GM12801 (cell line): Measurements from ENCODE around the gene MCFD2.

Experiments
- TF ChIP-seq, protein P1 (sequence below): IDR thresholded peaks from one replicate; pipeline ENCODE4 v1.5.1; 2011; ENCODE audit warnings: control low read depth; ENCODE audit not compliant: insufficient read length; ENCODE audit errors: extremely low read depth

The MCFD2 gene

DNA sequence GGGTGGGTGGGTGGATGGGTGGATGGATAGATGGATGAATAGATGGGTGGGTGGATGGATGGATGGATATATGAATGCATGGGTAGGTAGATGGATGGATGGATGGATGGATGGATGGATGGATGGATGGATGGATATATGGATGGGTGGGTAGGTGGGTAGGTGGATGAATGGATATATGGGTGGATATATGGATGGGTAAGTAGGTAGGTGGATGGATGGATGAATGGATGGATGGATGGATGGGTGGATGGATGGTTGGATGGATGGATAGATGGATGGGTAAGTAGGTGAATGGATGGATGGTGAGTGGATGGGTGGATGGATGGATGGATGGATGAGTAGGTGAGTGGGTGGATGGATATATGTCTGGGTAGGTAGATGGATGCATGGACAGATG lies 36.1 kb downstream of the MCFD2 start:
- TF ChIP-seq, protein P1, sequence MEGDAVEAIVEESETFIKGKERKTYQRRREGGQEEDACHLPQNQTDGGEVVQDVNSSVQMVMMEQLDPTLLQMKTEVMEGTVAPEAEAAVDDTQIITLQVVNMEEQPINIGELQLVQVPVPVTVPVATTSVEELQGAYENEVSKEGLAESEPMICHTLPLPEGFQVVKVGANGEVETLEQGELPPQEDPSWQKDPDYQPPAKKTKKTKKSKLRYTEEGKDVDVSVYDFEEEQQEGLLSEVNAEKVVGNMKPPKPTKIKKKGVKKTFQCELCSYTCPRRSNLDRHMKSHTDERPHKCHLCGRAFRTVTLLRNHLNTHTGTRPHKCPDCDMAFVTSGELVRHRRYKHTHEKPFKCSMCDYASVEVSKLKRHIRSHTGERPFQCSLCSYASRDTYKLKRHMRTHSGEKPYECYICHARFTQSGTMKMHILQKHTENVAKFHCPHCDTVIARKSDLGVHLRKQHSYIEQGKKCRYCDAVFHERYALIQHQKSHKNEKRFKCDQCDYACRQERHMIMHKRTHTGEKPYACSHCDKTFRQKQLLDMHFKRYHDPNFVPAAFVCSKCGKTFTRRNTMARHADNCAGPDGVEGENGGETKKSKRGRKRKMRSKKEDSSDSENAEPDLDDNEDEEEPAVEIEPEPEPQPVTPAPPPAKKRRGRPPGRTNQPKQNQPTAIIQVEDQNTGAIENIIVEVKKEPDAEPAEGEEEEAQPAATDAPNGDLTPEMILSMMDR: no peak

DNA sequence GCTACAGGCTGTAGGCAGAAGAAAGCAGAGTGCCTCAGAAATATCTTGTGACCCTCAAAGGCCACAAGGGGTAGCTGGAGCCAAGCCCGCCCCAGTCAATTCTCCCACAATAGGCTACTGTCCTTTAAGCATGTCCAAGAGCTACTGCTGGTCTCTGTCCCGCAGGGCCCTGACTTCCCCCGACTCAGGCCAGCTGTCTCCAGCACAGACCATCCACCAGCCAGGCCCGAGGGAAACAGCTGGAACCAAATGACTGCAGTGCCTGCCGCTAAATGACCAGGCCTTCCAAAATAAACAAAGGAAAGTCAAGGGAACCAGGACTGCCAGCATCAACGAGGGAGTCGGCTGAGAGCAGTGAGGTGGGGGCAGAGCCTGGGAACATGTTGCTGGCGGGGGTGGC lies 36.7 kb downstream of the MCFD2 start:
- TF ChIP-seq, protein P1: no peak

DNA sequence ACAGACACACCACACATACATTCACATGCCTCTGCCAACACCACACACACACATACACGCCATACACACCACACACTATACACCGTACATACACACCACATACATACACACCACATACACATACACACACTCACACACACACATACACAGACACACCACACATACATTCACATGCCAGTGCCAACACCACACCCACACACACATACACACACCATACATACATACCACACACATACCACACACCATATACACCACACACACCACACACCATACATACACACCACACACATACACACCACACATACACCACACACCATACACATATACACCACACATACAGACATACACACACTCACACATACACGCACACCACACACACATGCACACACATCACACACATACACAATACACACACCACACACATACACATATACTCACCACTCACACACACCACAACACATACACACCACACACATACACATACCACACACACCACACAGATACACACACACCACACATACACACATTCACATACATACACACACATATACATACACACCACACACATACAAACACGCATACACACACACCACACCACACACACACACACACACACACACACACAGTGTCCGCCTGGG lies 37.2 kb downstream of the MCFD2 start:
- TF ChIP-seq, protein P1: no peak

DNA sequence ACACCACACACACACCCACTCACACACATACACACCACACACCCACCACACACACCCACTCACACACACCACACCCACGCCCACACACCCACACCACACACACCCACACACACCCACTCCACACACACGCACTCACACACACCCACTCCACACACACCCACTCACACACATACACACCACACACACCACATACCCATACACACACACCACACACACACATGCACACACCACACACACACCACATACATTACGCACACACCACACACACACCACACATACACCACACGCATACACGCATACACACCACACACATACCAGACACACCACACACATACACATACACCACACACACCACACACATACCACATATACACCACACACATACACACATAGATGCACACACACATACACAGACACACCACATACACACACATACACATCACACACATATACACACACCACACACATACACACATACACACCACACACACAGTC lies 37.9 kb downstream of the MCFD2 start:
- TF ChIP-seq, protein P1: no peak

DNA sequence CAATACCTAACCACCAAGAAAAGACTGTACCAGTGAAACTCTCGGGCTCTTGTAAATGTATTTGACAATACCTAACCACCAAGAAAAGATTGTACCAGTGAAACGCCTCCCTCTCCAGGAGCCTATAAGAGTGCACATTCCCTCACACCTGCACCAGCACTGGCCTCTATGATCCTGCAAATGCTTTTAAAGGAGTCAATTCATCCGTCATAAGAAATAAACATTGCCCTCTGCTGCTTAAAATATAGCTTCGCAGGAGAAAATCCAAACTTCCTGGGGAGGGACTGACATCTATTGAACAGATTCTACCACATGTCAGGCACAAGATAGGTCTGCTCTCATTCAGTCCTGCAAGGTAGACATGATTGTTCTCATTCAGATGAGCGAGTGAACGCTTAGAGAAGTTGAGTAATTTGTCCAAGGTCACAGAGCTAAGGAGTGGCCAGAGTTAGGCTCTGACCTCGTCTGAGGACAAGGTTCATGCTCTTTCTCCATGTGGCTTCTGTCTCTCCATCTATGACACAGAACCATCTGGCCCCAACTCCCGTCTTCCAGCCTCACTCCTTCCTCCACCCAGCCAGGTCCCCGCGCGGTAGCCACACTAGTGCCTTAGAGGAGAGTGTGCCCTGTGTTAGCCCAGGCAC lies 38.7 kb downstream of the MCFD2 start:
- TF ChIP-seq, protein P1: no peak

DNA sequence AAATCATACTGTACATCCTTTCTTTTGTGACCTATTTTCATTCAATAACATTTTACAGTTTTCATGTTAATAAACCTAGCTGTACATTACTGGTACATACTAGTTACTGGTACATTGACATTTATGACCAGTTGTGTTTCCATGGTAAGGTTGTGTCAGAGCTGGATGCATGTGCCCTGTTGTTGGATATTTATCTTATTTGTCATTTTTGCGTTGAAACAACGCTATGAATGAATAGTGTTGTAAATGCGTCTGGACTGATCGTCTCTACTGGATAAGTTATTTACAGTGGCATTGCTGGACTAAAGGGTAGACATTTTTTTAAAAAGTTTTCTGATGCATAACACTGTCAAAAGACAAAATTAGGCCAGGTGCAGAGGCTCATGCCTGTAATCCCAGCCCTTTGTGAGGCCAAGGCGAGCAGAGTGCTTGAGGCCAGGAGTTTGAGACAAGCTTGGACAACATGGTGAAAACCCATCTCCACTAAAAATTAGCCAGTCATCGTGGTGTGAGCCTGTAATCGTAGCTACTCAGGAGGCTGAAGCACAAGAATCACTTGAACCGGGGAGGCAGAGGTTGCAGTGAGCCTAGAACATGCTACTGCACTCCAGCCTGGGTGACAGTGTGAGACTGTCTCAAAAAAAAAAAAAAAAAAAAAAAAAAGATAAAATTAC lies 40.2 kb downstream of the MCFD2 start:
- TF ChIP-seq, protein P1: no peak

DNA sequence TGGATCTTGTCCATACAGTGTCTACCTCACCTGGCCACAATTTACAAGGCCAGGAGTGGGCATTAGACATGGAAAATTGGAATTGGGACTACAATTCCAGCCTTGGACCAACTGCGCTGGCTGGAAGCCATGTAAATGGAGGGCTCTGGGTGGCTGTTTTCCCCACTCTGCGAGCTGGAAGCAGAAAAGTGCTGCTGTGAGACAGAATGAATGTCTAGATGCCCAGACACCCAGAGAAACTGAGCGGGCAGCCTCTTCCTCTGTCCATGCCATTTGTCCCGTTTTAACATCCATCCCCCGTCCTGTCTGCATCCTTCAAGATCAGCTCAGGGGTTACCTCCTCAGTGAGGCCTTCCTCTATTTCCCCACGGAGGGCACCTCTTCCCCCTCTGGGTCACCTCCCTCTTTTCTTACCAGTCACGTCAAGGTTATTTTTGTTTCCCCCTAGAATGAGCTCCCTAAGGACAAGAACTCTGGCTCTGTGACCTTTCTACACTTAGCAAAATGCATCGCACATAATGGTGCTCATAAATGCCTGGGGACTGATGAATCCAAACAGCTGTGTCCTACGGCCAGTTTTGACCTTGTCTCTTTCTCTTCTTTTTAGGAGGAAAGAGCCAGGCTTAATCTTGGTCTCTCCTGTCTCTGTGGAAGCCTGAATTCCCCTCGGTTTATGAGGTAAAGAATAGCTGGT lies 41.2 kb downstream of the MCFD2 start:
- TF ChIP-seq, protein P1: no peak
